ENCODE measurements around the gene ADAMTS16.

DNA sequence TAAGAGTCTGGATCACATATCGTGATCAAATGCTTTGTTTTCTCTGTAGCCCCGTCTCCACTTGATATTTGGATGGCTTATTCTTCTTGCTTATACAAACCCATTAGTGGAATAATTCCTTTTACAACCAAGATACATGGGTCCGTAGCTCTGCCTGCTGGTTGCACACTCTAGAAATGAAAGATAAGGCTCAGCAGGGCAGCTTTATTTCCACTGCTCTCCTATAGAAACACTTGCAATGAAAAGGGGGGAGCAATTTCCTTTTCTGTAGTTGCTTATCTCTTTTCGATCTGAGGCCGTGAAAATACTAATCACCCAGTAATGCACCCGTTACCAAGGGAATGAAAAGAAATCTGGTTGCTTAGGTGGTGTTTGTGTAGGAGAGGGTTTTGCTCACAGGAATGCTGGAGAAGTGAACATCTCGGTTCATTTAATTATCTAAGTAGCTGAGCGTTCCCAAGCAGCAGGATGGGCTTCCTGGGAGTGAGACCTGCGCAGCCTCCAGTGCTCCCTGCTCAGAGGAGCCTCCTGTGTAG, 131.7 kb downstream of the ADAMTS16 start:
- TF ChIP-seq POLR2A (IDR thresholded peaks at IDR 0.05; ENCODE audit: low read depth, low read length) (no peak), POLR2AphosphoS5 (IDR thresholded peaks at IDR 0.05; ENCODE audit: low read depth, low read length) (no peak), SPI1 (IDR thresholded peaks at IDR 0.05; ENCODE audit: low read depth, low read length) (no peak), POU2F2 (IDR thresholded peaks at IDR 0.05; ENCODE audit: low read depth, low read length) (no peak), TAF1 (IDR thresholded peaks at IDR 0.05; ENCODE audit: low read depth, low read length) (no peak), PAX5 (IDR thresholded peaks at IDR 0.05; ENCODE audit: insufficient read depth, low read length, severe bottlenecking) (no peak)
